GM21526 (cell line): ENCODE data around the gene KRTAP19-7.

Experiments
- ATAC-seq: cut with Tn5 transposase; IDR thresholded peaks from one replicate; pipeline ENCODE4 v1.9.1; 2021; ENCODE audit warnings: moderate library complexity; ENCODE audit not compliant: unreplicated experiment, low FRiP score

Gene KRTAP19-7, protein sequence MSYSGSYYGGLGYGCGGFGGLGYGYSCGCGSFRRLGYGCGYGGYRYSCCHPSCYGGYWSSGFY

DNA sequence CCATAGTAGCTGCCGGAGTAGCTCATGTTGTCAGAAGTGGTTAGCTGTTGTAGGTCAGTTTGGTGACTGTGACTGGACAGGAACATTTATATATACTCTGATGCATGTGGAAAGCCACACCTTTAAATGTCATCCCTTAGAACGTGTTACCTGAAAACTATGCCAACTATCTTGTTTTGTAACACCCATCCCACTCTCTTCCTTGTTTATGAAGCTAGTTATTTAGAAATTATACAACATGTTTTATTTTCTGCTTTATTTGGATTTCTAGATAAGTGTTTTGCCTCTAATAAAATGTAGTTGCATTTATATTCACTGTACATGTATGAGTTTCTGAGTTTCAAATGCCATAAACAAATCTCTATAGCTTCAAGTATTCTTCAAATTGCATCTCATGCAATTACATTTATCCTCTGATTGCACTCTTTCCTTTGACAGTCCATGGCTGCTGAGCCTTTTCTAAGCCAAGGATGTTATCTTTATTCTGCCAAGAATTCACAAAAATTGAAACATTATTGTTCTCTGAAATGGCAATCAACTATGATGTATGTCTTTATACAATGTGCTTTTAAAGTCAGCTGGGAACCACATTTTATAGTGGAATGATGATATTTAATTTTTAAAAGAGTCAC is at the start of gene KRTAP19-7:
TSS of gene KRTAP19-7 (minus strand) at position 51 of the 632 bp plus-strand sequence. CDS start at position 26, 25 bp downstream.
- no peak for ATAC-seq

DNA sequence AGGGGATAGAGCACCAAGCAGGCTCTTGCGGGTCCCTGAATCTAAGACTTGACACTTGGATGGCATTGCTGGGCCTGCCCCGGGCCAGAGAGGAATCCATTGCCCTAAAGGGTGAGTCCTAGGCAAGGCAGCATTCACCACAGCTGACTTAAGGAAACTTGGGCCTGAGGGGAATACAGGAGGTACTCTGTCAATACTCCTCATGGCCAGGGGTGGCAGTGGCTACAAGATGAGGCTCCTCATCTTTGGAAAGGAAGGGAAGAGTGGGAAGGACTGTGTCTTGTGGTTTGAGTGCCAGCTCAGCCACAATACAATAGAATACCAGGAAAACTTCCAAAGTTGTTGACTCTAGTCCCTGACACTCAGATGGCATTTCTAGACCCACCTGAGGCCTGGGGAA is 44.9 kb upstream of the KRTAP19-7 start:
- ATAC-seq = no peak

DNA sequence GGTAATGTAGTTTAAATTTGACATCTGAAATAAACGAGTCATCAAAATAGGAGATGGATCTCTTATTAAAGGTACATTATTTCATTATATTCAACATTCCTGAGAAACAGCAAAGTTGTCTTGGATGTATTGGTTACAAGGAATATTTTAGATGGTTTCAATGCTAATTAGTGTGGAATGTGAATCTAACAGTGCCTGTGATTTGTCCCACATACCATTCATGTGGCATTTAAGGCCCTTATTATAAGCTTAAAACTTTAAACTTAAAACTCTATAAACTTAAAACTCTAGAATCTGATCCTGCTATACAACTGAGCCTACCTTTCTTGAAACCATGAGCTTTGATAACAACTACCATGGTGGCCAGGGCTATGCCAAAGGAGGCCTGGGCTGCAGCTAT is 39.7 kb upstream of the KRTAP19-7 start, which contains the start of gene KRTAP22-1:
TSS of gene KRTAP22-1 (plus strand) at position 301 of the 400 bp plus-strand sequence.
- ATAC-seq = no peak

DNA sequence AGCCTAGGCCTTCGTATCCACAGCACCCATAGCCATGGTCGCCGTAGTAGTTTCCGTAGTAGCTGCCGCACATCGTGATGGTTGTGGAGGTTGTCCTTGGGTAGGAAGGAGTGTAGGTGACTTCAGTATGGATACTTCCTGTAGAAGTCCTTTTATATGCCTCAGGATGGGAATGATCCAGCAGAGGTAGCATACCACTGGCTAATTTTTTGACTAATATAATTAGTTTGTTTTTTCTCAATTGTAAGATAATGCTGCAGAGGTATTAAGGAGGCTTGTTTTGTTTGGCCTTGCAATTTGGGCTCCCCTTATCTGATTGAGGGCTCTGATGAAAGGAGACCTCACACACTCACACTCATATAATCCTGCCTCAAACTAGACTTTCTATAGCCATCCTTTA is 37.7 kb upstream of the KRTAP19-7 start, which contains the start of gene KRTAP6-2:
TSS of gene KRTAP6-2 (minus strand) at position 101 of the 400 bp plus-strand sequence. CDS start at position 73, 28 bp downstream.
- ATAC-seq = no peak

DNA sequence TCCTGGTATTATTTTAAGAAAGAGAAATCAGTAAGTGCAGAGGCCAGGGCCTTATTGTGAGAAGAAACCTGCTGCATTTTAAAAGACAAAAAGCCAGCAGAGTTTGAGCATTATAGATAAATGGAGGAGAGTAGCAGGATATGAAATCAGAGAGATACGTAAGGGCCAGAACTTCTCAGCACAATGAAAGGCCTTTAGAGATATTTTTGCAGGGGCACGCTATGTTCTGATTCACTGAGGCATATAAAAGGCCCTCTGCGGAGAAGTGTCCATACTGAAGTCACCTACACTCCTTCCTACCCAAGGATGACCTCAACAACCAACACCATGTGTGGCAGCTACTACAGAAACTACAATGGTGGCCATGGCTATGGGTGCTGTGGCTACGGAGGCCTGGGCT is 31.0 kb upstream of the KRTAP19-7 start, which contains the start of gene KRTAP6-3:
TSS of gene KRTAP6-3 (plus strand) at position 301 of the 400 bp plus-strand sequence. CDS start at position 307, 6 bp downstream.
- no peak for ATAC-seq

DNA sequence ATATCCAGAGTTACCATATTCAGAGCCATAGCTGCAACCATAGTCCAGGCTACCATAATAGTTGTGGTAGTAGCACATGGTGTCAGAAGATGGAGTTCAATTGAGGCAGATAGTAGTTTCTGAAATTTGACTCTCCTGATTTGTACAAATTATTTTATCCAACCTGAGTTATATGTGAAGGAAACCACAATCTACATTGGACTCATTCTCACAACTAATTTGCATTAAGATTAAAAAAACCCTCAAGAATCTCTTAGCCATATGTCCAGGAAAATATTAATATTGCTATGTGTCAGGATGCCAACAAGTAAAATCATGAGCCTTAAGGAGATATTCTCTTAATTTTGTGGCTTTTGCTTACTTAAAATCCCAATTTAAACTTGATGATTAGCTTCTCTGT is 29.2 kb upstream of the KRTAP19-7 start, which contains the start of gene KRTAP22-2:
TSS of gene KRTAP22-2 (minus strand) at position 101 of the 400 bp plus-strand sequence.
- ATAC-seq = no peak

DNA sequence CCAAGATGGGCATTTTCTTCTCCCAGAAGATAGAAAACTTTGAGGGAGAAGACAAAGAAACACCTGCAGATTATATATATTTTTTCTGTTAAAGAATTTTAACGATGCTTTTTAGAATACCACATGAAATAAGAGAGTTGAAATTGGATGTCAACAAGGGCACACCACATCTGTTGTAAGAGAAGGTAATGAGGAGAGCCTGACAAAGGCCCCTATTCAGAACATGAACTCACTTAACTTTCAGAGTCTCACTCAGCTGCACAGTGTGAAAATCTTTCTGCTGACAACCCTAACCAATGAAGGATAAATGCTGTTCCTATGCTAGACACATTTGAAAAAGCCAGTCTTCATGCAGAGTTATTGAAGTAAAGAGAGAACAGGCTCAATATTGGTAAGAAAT is 21.8 kb upstream of the KRTAP19-7 start:
- no peak for ATAC-seq

DNA sequence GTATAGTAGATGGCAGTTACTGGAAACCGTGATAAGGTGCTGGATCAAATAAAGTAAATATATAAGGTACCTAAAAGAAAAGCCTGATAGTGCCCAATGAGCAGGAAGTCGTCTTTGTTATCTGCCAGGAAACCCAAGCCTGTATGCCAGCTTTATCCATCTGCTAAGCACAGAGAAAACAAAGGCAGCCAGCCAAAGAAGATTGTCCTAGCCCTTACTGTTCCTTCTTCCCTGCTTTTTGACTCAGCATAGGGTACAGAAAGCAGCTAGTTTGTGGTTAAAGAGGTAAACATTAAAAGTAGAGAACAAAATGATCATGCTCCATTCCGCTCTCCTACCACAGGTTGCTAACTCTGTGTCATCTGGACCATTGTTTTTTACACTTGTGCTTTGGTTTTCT is 19.0 kb upstream of the KRTAP19-7 start:
- ATAC-seq = no peak

DNA sequence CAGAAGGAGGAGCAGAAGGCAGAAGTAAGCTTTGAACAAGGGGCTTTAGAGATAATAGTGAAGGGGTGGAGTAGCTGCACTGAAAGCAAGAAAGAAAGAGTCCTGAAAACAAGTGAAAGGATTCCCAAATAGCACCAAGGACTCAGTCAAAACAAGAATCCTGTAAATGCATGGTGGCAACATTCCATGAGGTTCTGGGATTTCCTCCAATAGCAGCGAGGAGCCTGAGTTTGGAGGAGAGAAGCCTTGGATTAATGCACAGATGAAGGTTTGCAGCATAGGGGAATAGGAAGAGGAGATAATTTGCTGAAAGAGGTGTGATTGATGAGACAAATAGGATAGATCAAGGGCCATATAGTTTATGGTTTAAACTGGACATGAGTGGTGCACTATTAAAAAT is 18.2 kb upstream of the KRTAP19-7 start:
- no peak for ATAC-seq

DNA sequence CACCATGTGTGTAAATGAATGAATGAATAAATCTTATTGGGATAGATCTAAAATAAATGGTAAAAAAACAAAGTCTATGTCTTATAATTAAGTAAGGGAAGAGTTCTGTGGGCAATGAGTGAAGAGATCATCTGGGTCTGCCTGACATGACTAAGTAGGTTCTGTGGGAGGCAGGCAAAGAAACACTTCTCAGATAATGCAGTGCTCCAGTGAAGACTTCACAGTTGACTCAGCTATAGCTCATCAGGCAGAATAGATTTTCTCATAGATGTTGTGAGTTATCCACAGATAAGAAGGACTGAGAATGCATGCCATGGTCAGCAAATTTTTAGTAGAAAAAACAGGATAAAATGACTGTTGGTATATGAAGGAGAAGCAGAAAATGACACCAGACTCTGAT is 16.7 kb upstream of the KRTAP19-7 start:
- no peak for ATAC-seq

DNA sequence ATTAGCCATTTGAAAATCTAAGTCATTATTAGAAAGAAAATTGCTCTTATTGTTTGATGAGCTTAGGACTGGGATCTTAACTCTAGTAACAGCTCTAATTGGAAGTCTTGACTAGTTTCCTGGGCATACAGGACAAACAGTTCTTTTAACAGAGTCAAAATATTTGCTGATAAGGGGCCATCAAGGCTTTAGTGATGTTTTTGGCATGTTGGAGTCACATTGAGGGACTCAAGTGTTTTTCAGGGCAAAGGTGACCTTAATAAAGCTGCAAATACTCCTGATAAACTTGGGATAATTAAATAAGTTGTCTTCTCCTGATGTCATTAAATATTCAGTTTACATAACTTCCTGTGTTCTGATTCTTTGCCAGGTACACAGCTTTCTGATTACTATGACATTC is 6.5 kb upstream of the KRTAP19-7 start:
- no peak for ATAC-seq

DNA sequence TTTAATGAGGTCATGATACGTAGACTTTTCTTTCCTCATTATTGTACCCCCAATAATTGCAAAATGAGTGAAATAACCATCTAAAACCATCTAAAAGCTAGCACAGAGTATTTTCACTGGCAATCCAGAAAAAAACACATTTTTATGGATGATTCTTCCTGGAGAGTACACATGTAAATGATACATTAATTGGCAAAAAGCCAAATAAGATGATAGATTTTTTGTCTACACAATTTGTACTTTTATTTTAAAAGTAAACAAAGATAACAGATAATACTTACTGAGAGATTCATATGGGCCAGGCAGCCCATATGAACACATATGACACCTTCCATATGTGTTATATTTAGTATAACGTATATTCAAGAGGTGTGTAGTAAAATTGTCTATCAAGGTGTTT is 2.5 kb upstream of the KRTAP19-7 start:
- ATAC-seq = no peak

DNA sequence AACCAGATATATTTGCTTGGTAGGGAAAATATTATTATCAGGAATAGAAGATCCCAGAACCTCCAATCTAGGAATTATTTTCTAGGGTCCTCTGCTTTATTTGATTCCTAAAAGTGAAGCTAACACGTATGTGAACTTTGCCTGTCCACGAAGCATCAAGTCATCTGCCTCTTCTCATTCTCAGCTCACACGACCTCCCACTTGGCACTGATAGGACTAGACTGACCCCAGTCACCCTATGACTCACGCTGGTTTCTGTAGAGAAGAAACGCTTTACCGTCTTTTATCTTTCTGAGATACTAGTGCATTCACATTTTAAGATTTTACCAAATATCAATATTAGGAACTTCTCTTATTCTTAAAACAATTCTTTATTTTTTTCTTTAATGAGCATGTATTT is 2.0 kb upstream of the KRTAP19-7 start:
- no peak for ATAC-seq

DNA sequence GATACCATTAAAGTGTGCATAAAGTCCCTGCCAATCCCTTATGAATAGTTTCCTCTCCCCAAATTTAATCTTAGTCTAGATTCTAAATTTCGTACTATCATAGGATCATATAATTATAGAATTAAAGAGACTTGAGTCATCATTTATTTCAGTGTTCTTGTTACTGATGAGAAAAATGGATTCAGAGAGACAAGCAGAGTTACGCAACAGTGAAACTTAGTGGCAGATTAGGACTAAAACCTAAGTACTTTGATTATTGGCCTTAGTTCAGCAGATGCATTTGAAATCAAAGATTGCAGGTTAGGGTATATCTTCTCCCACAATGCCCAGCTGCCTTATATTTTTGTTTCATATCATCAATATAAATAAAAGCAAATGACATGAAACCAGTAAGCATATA is 843 bp upstream of the KRTAP19-7 start:
- no peak for ATAC-seq

DNA sequence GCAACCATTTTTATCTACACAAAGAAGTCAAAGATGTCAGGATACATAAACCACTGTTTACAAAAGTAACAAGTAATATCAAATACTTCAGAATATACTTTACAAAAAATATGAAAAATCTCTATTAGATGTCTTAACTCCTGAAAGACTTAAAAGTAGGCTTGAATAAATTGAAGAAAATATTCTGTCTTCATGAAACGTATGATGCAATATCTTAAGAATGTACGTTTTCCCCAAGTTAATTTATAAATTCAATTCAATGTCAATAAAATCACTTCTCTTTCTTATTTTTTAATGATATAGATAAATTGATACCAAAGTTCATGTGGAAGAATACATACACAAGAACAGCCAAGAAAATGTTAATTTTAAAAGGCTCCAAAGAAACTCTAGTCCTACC is 6.0 kb downstream of the KRTAP19-7 start:
- no peak for ATAC-seq

DNA sequence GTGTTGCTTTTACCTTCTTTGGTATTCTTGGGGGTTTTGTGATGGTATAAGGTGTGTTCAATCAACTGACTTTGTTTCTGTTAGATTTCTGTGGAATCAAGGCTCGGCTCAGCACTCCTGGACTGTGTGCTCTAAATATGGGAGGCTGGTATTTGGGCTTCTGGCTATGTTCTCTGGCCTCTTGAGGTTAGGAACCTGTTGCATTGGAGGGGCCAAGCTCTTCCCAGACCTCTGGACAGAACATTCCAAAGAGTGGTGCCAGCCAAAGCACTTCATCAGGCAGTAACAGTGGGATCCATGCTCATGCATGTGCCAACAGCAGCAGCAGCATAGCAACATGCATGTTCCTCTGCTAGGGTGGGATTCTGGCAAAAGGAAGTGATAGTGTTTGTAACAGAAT is 8.3 kb downstream of the KRTAP19-7 start:
- ATAC-seq = no peak

DNA sequence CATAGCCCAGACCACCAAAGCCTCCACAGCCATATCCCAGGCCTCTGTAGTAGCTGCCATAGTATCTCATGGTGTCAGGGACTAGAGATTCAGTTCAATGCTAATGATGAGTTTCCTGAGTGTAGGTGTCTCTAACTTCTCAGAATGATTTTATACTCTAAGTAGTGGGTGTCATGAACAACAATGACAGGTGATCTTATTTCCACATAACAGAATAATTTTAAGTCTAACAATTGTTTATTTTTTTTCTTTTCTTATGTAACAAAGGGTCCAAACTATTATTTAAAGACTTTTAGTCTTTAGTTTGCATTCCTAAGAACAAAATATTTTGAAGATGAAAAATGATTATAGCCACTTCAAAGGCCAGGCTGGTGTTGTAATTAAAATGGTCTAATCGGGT is 19.4 kb downstream of the KRTAP19-7 start, which contains the start of gene KRTAP19-6:
TSS of gene KRTAP19-6 (minus strand) at position 101 of the 400 bp plus-strand sequence. CDS start at position 70, 31 bp downstream.
- ATAC-seq = no peak

DNA sequence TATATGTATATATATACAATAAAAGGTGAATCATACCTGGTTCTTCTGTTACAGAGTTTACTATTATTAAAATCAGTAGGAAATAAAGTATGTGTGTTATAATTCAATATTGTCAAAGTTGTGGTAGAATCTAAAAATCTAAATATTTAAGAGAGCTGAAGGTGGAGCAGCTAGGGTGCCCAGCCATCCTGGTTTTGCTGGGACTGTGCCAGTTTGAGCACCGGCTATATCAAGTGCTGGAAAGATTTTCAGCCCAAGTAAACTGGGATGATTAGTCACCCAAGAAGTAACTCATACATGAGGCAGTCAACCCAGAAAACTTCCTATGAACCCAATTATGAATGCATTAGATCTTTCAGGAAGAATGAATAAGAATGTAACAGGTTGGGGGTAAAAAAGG is 42.2 kb downstream of the KRTAP19-7 start:
- no peak for ATAC-seq

DNA sequence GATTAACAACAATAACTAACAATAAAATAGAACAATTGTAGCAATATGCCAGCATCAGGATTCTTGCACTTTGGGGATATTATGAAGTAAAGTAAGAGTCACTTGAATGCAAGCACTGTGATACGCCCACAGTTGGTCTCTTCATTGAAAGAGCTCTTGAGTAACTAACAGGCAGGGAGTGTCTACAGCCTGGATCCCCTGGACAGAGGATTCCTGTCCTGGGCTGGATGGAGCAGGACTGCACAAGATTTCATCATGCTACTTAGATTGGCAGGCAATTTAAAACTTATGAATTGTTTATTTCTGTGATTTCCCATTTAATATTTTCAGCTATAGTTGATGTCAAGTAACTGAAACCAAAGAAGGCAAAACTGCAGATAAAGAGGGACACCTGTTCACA is 45.4 kb downstream of the KRTAP19-7 start:
- no peak for ATAC-seq
